NCI-H524 treated with DMSO at 0.1 percent for 48 hours (cell line): ENCODE measurements around the gene FKBP1B.
"Not testable (repeated sequence)": the region's sequence is repeated elsewhere in the genome, so short reads cannot be mapped to it uniquely, and the experiment has no call there.

Experiments used
- DNase-seq: peaks from one replicate; lab custom pipeline; 2025; lab: John Stamatoyannopoulos, UW

Gene FKBP1B

DNA sequence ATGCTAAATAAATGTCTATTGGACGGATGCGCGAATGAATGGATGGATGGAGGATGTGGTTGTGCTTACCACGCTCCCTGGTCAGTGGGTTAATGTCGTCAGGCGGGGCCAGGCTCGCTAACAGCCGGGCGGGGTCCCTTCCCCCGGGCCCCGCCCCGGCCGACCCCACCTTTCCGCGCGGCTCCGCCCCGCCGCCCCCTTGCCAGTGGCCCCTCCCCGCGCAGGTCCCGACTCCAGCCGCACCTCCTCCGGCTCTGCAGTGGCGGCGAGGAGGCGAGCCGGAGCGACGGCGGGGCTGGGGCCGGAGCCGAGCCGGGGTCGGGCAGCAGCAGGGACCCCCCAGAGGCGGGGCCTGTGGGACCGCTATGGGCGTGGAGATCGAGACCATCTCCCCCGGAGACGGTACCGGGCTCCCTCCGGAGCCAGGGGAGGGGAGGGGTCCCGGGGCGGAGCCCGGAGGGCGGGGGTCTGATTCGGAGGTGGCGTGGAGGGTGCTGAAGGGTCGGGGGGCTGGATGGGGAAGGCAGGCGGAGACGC is at the start of gene FKBP1B:
FKBP1B (plus strand) TSS at position 257 of the 537 bp plus-strand sequence; CDS start at position 366, 109 bp downstream.
- no peak for DNase-seq

DNA sequence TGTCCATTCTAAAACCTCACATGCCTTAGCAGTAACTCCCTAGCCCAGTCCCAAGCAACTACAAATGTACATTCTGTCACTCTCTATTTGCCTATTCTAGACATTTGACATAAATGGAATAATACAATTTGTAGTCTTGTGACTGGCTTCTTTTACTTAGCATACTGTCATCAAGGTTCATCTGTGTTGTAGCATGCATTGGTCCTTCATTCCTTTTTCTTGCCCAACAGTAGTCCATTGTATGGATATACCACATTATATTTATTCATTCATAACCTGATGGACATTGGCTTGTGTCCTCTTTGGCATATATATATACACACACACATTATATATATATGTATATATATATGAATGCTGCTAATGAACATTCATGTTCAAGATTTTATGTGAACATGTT is 41.8 kb upstream of the FKBP1B start:
- DNase-seq, result no peak

GRCh38 chr2:24008672-24009366 is 40.7 kb upstream of the FKBP1B start:
- DNase-seq, result no peak

DNA sequence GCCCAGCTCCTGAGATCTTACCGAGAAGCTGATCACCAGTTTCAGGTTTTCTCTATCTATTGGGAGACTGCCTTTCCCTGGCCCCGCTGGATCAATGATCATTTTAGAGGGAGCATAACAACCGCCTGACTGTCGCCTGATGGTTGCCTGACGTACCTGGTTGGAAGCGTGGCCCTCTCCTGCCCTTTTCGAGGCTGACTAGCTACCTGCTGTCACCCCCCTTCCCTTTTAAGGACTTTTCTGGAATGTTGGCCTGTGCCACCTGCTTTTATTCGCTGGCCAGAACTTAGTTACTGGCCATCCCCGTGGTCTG is 40.2 kb upstream of the FKBP1B start:
- DNase-seq, result no peak

DNA sequence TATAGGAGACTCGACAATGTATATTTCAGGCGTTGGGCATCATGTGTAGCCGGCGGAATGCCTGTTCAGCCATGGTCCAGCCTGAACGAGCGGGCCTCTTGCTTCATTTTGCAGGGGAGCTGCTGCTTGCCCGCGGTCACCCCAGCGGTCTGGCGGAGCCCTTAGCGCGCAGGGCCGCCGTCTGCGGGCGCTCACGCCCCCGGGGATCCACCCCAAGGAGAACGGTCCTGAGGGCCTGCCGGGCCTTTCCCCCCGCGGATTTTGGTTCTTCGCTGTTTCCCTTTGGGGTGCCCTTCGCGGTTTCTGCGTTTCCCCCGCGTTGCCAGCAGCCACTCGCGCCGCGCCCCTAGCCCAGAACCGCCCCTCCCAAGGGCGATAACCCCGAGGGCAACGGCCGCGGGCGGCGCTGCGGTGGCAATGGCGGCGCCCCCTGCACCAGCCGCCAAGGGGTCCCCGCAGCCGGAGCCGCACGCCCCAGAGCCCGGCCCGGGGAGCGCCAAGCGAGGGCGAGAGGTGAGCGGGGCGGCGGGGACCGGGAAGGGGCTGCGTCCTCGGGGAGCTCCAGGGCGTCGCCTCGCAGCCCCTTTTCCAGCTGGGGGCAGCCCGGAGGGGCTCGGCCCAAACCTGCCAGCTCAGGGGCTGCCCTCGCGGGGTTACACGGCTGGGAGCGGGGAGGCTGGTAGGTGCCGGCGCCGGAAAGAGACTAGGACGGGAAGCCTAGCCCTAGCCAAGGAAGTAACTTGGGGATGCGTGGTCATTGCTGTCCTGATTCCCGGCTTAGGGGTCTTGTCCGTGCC is 39.7 kb upstream of the FKBP1B start, which contains the start of gene MFSD2B:
MFSD2B (plus strand) TSS at position 406 of the 797 bp plus-strand sequence; CDS start at position 418, 12 bp downstream.
- no peak for DNase-seq

- DNase-seq, result no peak
Observed at GRCh38 chr2:24010477-24011249, 38.9 kb upstream of the FKBP1B start.

- DNase-seq, result no peak
Observed at GRCh38 chr2:24011250-24012104, 38.1 kb upstream of the FKBP1B start.

DNA sequence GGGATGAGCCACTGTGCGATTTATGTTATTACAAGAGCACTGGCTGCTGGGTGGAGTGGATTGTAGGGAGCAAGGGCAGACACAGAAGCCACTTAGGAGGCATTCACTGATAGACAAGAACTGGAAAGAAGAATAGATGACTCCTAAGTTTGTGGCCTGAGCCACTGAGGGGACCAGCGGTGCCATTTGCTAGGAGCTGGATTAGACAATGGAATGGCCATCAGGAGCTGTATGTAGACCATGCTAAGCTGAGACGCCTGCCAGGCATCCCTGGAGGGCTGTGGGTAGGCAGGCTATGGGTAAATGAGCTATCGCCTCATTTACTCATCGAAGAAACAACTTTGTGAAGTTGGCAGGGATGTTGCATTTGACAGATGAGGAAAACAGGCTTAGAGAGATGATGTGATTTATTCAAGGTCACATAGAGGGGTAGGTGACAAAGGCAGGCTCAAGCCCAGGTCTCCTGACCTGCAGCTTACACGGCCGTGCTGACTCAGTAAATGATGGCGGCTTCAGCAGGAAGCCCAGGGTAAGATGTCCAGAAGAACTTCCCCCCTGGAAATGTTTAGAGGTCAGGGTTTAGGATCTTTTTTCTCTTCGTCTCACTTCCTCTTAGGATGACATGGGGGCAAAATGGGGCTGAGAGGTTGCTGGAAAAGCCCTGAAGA is 36.9 kb upstream of the FKBP1B start:
- DNase-seq, result no peak

DNA sequence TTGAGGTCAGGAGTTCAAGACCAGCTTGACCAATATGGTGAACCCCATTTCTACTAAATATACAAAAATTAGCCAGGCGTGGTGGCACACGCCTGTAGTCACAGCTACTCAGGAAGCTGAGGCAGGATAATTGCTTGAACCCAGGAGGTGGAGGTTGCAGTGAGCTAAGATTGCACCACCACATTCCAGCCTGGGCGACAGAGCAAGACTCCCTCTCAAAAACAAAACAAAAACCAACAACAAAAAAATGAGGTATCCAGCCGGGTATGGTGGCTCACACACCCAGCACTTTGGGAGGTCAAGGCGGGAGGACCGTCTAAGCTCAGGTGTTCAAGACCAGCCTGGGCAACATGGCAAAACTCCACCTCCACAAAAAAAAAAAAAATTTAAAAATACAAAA is 34.6 kb upstream of the FKBP1B start:
- not testable (repeated sequence) for DNase-seq

GRCh38 chr2:24015562-24016375 is 33.8 kb upstream of the FKBP1B start:
- no peak for DNase-seq

- DNase-seq, result no peak
Observed at GRCh38 chr2:24016376-24016761, 33.2 kb upstream of the FKBP1B start.

GRCh38 chr2:24016853-24017703 is 32.5 kb upstream of the FKBP1B start:
- no peak for DNase-seq

- no peak for DNase-seq
Observed at GRCh38 chr2:24017711-24018110, 31.8 kb upstream of the FKBP1B start.

GRCh38 chr2:24018241-24018640 is 31.3 kb upstream of the FKBP1B start:
- DNase-seq, result no peak

DNA sequence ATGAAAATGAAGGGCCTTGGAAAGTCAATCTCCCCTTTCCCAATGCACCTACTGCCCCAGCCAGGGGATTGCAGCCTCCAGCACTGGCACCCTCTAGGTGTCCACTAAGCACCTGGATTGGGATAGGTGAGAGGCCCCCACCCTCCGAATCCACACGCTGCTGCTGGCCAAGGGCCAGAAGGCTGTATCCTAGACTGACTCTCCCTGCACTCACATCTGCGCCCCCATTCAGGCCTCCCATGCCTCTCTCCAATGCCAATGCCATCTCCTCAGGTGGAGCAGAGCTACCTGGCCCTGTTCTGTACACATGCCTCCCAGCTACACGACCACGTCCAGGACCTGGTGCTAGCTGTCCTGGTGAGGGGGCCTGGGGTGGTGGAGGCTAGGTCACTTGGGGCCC is 29.8 kb upstream of the FKBP1B start:
- DNase-seq, result no peak

DNA sequence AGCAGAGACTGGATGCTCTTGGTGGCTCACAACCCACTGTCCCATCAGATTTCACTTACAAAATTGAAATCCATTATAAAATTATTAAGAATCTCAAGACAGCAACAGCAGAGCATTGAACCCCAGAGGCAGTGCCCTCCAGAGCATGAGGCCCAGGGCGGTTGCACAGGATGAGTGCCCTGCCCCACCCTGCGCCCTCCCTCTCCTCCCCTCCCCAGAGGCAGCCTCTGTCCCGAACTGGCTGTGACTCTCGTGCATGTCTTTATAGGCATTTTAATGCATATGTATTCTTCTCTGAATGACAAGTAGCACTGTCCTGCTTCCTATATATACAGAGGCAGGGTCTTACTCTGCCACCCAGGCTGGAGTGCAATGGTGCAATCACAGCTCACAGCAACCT is 29.3 kb upstream of the FKBP1B start:
- DNase-seq, result no peak

DNA sequence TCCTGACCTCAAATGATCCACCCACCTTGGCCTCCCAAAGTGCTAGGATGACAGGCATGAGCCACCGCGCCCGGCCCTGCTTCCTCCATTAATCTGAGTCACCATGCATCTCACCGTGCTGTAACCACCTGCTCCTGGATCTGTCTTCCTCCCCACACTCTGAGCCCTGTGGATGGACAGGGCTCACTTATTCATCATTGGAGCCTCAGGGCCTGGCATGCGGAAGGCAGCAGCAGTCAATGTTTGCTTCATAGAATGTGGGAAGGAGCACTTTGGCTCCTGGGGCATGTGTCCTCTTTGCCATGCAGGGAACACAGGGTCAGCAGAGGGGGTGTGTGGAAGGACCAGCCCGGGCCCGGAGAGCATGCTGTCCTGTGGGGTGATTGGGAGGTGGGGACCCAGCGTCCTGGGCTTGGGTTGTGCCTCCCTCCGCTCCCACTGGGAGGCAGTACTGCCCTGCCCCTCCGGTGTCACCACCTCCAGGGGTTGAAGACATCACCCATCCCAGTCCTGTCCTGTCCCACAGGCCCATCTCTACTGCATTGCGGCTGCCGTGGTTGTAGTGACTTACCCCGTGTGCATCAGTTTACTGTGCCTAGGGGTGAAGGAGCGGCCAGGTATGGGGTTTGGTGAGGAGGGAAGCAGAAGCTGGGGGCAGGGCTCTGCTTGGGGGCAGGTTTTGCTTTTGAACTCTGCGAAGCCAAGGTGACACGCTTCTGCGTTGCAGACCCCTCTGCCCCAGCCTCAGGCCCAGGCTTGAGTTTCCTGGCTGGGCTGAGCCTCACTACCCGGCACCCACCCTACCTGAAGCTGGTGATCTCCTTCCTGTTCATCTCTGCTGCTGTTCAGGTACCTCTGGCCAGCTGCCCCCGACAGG is 28.2 kb upstream of the FKBP1B start:
- no peak for DNase-seq

- DNase-seq, result no peak
Observed at GRCh38 chr2:24022324-24022974, 27.1 kb upstream of the FKBP1B start.
